HG02678 (cell line): ENCODE measurements around the gene ZNF343.
"Not testable (repeated sequence)": the region's sequence is repeated elsewhere in the genome, so short reads cannot be mapped to it uniquely, and the experiment has no call there.

Experiments used
- ATAC-seq: cut with Tn5 transposase; IDR thresholded peaks from one replicate; pipeline ENCODE4 v1.9.1; 2021; ENCODE audit warnings: mild to moderate bottlenecking, moderate library complexity; ENCODE audit not compliant: unreplicated experiment

Gene ZNF343

GRCh38 chr20:2521369-2522305 is 12.9 kb upstream of the ZNF343 start:
- ATAC-seq: no peak

DNA sequence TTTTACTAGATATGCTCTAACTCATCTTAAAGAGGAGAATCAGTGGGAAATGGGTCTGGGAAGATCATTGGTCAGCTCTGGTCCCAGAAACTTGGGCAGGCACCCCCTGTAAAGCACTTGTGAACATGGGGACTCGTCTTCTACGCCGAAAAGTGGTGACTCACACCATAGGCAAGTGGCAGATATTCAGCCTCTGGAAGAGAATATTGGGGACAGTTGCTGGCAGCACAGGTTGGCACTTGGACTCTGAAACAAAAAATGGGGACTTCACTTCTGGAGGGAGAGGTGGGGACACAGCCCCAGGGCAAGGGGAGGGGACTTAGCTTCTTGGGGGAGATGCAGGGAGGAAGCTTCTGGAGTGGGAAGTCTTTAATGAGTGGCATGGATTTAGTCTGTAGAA is 11.9 kb upstream of the ZNF343 start:
- no peak for ATAC-seq

- ATAC-seq: no peak
Measured at GRCh38 chr20:2519115-2519809, 10.5 kb upstream of the ZNF343 start.

DNA sequence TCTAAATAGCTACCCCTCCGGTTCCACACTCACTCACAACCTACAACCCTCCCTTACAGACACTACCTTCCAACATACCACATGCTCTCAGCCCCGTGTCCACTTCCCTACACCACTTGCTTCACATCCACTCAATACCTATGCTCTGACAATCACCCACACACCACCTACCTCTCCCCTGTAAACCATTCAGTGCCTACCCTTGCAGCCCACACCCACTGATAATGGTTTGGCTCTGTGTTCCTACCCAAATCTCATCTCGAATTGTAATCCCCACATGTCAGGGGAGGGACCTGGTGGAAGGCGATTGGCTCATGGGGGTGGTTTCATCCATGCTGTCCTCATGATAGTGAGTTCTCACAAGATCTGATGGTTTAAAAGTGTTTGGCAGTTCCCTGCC is 9.8 kb upstream of the ZNF343 start:
- no peak for ATAC-seq

- no peak for ATAC-seq
Measured at GRCh38 chr20:2518096-2518495, 9.4 kb upstream of the ZNF343 start.

GRCh38 chr20:2516399-2516798 is 7.7 kb upstream of the ZNF343 start:
- no peak for ATAC-seq

DNA sequence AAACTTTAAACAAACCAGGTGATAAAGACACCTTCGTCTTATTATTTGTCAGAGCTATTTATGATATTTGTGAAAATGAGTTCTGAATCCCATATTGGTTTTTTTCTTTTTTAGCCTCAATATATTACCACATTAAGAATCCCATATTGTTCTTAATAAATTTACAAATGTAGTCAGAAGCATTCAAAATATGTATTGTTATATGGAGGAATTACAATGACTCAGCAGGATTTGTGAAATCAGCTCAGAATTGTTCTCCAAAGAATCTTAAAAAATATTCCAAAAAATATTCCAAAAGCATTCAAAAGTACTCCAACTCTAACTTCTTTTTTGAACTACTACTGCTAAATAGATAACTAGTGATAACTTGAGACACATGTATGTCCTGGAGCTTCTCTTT is 6.5 kb upstream of the ZNF343 start:
- no peak for ATAC-seq

DNA sequence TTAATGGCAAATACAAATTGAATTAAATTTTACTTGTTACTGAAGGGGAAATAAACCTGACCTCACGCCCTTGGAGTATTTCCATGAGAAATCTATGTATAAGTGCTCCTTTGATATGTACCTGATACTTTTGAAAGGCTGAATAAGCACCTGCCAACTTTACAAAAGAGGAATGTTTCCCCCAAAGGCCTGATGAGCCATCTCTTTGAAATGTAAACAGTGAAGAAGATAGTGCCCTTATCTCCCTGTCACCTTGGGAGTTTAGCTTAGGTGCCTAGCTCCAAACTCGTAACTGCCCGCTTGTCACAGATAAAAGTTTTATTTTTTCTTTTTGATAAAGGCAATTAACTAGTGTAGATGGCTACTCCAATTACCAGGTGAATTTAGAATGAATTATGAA is 1.1 kb upstream of the ZNF343 start:
- ATAC-seq: no peak

- ATAC-seq: no peak
Measured at GRCh38 chr20:2509468-2509781, 710 bp upstream of the ZNF343 start.

- ATAC-seq: no peak
Measured at GRCh38 chr20:2507875-2508630, 662 bp downstream of the ZNF343 start.

- no peak for ATAC-seq
Measured at GRCh38 chr20:2507464-2507863, 1.3 kb downstream of the ZNF343 start.

GRCh38 chr20:2506426-2506825 is 2.3 kb downstream of the ZNF343 start:
- ATAC-seq: not testable (repeated sequence)

GRCh38 chr20:2504803-2505202 is 3.9 kb downstream of the ZNF343 start:
- ATAC-seq: not testable (repeated sequence)

DNA sequence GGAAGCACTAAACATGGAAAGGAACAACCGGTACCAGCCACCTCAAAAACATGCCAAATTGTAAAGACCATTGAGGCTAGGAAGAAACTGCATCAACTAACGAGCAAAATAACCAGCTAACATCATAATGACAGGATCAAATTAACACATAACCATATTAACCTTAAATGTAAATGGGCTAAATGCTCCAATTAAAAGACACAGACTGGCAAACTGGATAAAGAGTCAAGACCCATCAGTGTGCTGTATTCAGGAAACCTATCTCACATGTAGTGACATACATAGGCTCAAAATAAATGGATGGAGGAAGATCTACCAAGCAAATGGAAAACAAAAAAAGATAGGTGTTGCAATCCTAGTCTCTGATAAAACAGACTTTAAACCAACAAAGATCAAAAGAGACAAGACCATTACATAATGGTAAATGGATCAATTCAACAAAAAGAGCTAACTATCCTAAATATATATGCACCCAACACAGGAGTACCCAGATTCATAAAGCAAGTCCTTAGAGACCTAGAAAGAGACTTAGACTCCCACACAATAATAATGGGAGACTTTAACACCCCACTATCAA is 5.8 kb downstream of the ZNF343 start:
- ATAC-seq: not testable (repeated sequence)

DNA sequence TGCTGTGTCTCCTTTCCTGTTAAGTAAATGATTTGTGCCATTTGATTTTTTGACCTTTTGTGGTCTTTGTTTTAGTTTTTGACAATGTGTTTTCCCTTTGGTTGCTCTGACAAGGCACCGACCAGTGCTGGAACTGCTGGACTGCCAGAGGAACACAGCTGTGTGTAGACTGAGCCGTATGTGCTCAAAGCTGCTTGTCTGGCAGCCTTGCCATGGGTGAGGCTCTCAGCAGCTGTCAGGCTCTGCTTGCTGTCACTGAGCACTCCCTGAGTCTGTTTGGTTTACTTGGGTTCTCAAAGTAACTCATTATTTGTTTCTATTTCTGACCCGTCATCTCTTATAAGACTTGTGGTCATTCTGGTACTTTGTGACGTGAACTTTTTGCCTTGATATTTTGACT is 23.1 kb downstream of the ZNF343 start:
- no peak for ATAC-seq

- ATAC-seq: no peak
Measured at GRCh38 chr20:2485080-2485479, 23.6 kb downstream of the ZNF343 start.

GRCh38 chr20:2483504-2483903 is 25.2 kb downstream of the ZNF343 start:
- no peak for ATAC-seq

- no peak for ATAC-seq
Measured at GRCh38 chr20:2480381-2480780, 28.3 kb downstream of the ZNF343 start.

GRCh38 chr20:2476742-2477615 is 31.7 kb downstream of the ZNF343 start:
- no peak for ATAC-seq
